ENCODE measurements around the gene STK11IP.

Gene STK11IP

DNA sequence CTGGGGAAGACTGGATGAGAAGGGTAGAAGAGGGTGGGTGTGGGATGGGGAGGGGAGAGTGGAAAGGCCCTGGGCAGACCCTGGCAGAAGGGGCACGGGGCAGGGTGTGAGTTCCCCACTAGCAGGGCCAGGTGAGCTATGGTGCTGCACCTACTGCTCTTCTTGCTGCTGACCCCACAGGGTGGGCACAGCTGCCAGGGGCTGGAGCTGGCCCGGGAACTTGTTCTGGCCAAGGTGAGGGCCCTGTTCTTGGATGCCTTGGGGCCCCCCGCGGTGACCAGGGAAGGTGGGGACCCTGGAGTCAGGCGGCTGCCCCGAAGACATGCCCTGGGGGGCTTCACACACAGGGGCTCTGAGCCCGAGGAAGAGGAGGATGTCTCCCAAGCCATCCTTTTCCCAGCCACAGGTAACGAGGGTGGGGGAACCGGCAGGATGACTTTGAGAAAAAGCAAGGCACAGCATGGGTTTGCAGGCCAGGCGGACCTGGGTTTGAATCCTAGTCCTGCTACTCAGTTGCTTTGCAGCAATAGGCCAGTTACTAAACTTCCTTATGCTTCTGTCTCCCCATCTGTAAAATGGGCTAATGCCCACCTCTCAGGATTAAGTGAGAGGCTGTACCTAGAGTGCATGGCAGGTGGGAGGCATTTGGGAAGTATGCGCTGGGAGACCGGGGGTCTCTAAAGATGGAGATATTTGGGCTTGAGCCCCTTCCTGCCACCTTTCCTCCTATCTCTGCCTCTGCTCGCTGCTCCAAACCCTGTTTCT is 25.2 kb upstream of the STK11IP start, which contains the start of gene INHA:
TSS of gene INHA (plus strand) at position 74 of the 765 bp plus-strand sequence. CDS start at position 139, 65 bp downstream.
- H3K27ac ChIP-seq (ENCODE audit: low read depth, low read length) = no peak within 1 kb of the TSS
- no peaks in the 10 kb centered on the region for H3K79me2 ChIP-seq (ENCODE audit: control insufficient read depth, low read length)
- no peak within 1 kb of the TSS for H3K4me2 ChIP-seq (ENCODE audit: low read length)
- H4K20me1 ChIP-seq (ENCODE audit: control insufficient read depth, insufficient read depth, low read depth, low read length) = no peaks in the 10 kb centered on the region
- no peaks in the 10 kb centered on the region for H3K36me3 ChIP-seq (ENCODE audit: control insufficient read depth, low read length)
- no peaks in the 10 kb centered on the region for H3F3A ChIP-seq (ENCODE audit: control insufficient read depth, insufficient read depth)
- no peaks in the 10 kb centered on the region for H3K9me3 ChIP-seq (ENCODE audit: control insufficient read depth, insufficient read depth, low read length)
- peaks cover 3% of the 10 kb centered on the region; the same call in 1 of the 2 replicates for H3K27me3 ChIP-seq (ENCODE audit: control insufficient read depth, low read length)
- H3K9me2 ChIP-seq (replicated peaks; ENCODE audit: control insufficient read depth, low read length) = no peaks in the 10 kb centered on the region
- no peak within 1 kb of the TSS for H3K4me3 ChIP-seq (ENCODE audit: low read length)
- no peaks in the 10 kb centered on the region for H3K4me1 ChIP-seq (ENCODE audit: control insufficient read depth, low read length)
- TF ChIP-seq, protein P1, sequence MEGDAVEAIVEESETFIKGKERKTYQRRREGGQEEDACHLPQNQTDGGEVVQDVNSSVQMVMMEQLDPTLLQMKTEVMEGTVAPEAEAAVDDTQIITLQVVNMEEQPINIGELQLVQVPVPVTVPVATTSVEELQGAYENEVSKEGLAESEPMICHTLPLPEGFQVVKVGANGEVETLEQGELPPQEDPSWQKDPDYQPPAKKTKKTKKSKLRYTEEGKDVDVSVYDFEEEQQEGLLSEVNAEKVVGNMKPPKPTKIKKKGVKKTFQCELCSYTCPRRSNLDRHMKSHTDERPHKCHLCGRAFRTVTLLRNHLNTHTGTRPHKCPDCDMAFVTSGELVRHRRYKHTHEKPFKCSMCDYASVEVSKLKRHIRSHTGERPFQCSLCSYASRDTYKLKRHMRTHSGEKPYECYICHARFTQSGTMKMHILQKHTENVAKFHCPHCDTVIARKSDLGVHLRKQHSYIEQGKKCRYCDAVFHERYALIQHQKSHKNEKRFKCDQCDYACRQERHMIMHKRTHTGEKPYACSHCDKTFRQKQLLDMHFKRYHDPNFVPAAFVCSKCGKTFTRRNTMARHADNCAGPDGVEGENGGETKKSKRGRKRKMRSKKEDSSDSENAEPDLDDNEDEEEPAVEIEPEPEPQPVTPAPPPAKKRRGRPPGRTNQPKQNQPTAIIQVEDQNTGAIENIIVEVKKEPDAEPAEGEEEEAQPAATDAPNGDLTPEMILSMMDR (IDR thresholded peaks at IDR 0.05; ENCODE audit: low read depth, low read length, poor library complexity, severe bottlenecking) = no peak
- no peak for TF ChIP-seq EZH2phosphoT487 (IDR thresholded peaks at IDR 0.05; ENCODE audit: borderline replicate concordance, low read length)

DNA sequence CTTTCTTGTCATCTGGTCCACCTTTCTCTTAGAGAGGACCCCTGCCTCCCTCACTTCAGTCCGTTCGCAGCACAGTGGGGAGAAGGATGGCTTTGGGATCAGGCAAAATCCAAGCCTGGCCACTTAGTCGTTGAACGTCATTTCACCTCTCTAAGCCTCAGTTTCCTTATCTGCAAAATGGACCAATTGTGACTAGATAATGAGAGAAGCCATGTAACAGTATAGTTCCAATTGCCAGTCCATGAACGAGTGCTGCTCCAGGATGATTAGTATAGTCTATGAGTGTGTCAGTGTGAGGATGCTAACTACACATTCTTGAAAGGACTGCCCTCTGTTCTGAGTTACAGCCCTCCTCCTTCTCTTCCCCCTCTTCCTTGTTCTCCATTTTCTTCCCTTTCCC is 24.5 kb upstream of the STK11IP start:
- peaks cover 3% of the 10 kb centered on the region; the same call in 1 of the 2 replicates for H3K27me3 ChIP-seq (ENCODE audit: control insufficient read depth, low read length)
- H3F3A ChIP-seq (ENCODE audit: control insufficient read depth, insufficient read depth) = no peaks in the 10 kb centered on the region
- H3K4me1 ChIP-seq (ENCODE audit: control insufficient read depth, low read length) = no peaks in the 10 kb centered on the region
- H3K4me3 ChIP-seq (ENCODE audit: low read length) = no peak overlapping the region
- H3K27ac ChIP-seq (ENCODE audit: low read depth, low read length) = no peak overlapping the region
- no peaks in the 10 kb centered on the region for H4K20me1 ChIP-seq (ENCODE audit: control insufficient read depth, insufficient read depth, low read depth, low read length)
- H3K9me2 ChIP-seq (replicated peaks; ENCODE audit: control insufficient read depth, low read length) = no peaks in the 10 kb centered on the region
- H3K4me2 ChIP-seq (ENCODE audit: low read length) = no peak overlapping the region
- TF ChIP-seq, protein P1 (IDR thresholded peaks at IDR 0.05; ENCODE audit: low read depth, low read length, poor library complexity, severe bottlenecking) = no peak
- TF ChIP-seq EZH2phosphoT487 (IDR thresholded peaks at IDR 0.05; ENCODE audit: borderline replicate concordance, low read length) = no peak
- H3K36me3 ChIP-seq (ENCODE audit: control insufficient read depth, low read length) = no peaks in the 10 kb centered on the region
- no peaks in the 10 kb centered on the region for H3K9me3 ChIP-seq (ENCODE audit: control insufficient read depth, insufficient read depth, low read length)
- H3K79me2 ChIP-seq (ENCODE audit: control insufficient read depth, low read length) = no peaks in the 10 kb centered on the region

DNA sequence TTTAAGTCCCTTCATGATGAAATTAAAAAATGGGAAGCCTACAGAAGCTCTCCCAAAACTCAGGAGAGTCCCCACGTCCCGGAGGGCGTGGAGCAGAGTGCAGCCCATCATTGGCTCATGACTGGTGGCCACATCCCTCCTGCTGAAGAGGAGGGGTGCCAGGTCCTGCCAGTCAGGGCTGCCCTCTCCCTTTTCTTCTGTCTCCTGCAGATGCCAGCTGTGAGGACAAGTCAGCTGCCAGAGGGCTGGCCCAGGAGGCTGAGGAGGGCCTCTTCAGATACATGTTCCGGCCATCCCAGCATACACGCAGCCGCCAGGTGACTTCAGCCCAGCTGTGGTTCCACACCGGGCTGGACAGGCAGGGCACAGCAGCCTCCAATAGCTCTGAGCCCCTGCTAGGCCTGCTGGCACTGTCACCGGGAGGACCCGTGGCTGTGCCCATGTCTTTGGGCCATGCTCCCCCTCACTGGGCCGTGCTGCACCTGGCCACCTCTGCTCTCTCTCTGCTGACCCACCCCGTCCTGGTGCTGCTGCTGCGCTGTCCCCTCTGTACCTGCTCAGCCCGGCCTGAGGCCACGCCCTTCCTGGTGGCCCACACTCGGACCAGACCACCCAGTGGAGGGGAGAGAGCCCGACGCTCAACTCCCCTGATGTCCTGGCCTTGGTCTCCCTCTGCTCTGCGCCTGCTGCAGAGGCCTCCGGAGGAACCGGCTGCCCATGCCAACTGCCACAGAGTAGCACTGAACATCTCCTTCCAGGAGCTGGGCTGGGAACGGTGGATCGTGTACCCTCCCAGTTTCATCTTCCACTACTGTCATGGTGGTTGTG is 23.0 kb upstream of the STK11IP start:
- no peak overlapping the region for H3K4me2 ChIP-seq (ENCODE audit: low read length)
- no peaks in the 10 kb centered on the region for H4K20me1 ChIP-seq (ENCODE audit: control insufficient read depth, insufficient read depth, low read depth, low read length)
- H3K9me2 ChIP-seq (replicated peaks; ENCODE audit: control insufficient read depth, low read length) = no peaks in the 10 kb centered on the region
- TF ChIP-seq EZH2phosphoT487 (IDR thresholded peaks at IDR 0.05; ENCODE audit: borderline replicate concordance, low read length) = no peak
- TF ChIP-seq, protein P1 (IDR thresholded peaks at IDR 0.05; ENCODE audit: low read depth, low read length, poor library complexity, severe bottlenecking) = no peak
- no peak overlapping the region for H3K27ac ChIP-seq (ENCODE audit: low read depth, low read length)
- no peaks in the 10 kb centered on the region for H3K36me3 ChIP-seq (ENCODE audit: control insufficient read depth, low read length)
- peaks cover 3% of the 10 kb centered on the region; the same call in 1 of the 2 replicates for H3K27me3 ChIP-seq (ENCODE audit: control insufficient read depth, low read length)
- H3F3A ChIP-seq (ENCODE audit: control insufficient read depth, insufficient read depth) = no peaks in the 10 kb centered on the region
- no peaks in the 10 kb centered on the region for H3K4me1 ChIP-seq (ENCODE audit: control insufficient read depth, low read length)
- H3K79me2 ChIP-seq (ENCODE audit: control insufficient read depth, low read length) = no peaks in the 10 kb centered on the region
- no peak overlapping the region for H3K4me3 ChIP-seq (ENCODE audit: low read length)
- H3K9me3 ChIP-seq (ENCODE audit: control insufficient read depth, insufficient read depth, low read length) = no peaks in the 10 kb centered on the region
